ENCODE measurements around the gene CYB5B. TPM values are rescaled to one million over a fixed set of nuclear protein-coding genes. Genes with fewer than 3 reads are reported as not detected.
A peak's percentile ranks its signal among the peaks of the same experiment; 100 is the strongest.

Gene CYB5B
- total RNA-seq, 1 donor from 2014 or later: 27.7 TPM

GRCh38 chr16:69395859-69396186, 28.6 kb upstream of the CYB5B start:
- Histone ChIP-seq H3K4me1 (ENCODE audit: control insufficient read depth in 3 of 3, insufficient read depth in 3 of 3, low read length in 3 of 3) (peaks cover 13 to 26% (median 23%) of the 10 kb centered on the region in 3 donors), H3K27ac (ENCODE audit: low read depth, low read length) (peak overlapping the region; percentile 73), H3K36me3 (ENCODE audit: control insufficient read depth in 3 of 3, insufficient read depth in 3 of 3, low read length in 3 of 3) (no peaks in the 10 kb centered on the region), H3K9ac (ENCODE audit: low read depth in 1 of 3, low read length in 3 of 3) (peak overlapping the region in 1 of 3 donors; percentile 74), H3K4me3 (ENCODE audit: low read length in 3 of 3) (no peak overlapping the region), H3K27me3 (ENCODE audit: control insufficient read depth in 3 of 3, insufficient read depth in 3 of 3, low read length in 3 of 3) (no peaks in the 10 kb centered on the region), H3K9me3 (ENCODE audit: control insufficient read depth in 3 of 3, low read length in 3 of 3) (no peaks in the 10 kb centered on the region)

- Histone ChIP-seq H3K27ac (ENCODE audit: low read depth, low read length) (peak overlapping the region; percentile 73), H3K36me3 (ENCODE audit: control insufficient read depth in 3 of 3, insufficient read depth in 3 of 3, low read length in 3 of 3) (no peaks in the 10 kb centered on the region), H3K4me1 (ENCODE audit: control insufficient read depth in 3 of 3, insufficient read depth in 3 of 3, low read length in 3 of 3) (peaks cover 13 to 26% (median 23%) of the 10 kb centered on the region in 3 donors), H3K9me3 (ENCODE audit: control insufficient read depth in 3 of 3, low read length in 3 of 3) (no peaks in the 10 kb centered on the region), H3K4me3 (ENCODE audit: low read length in 3 of 3) (peak overlapping the region; percentile 2 to 41 (median 27)), H3K27me3 (ENCODE audit: control insufficient read depth in 3 of 3, insufficient read depth in 3 of 3, low read length in 3 of 3) (no peaks in the 10 kb centered on the region), H3K9ac (ENCODE audit: low read depth in 1 of 3, low read length in 3 of 3) (peak overlapping the region; percentile 14 to 74 (median 36))
Observed at GRCh38 chr16:69396187-69397061, 28.0 kb upstream of the CYB5B start.

GRCh38 chr16:69397821-69398521, 26.4 kb upstream of the CYB5B start:
- Histone ChIP-seq H3K27me3 (ENCODE audit: control insufficient read depth in 3 of 3, insufficient read depth in 3 of 3, low read length in 3 of 3) (no peaks in the 10 kb centered on the region), H3K36me3 (ENCODE audit: control insufficient read depth in 3 of 3, insufficient read depth in 3 of 3, low read length in 3 of 3) (no peaks in the 10 kb centered on the region), H3K4me1 (ENCODE audit: control insufficient read depth in 3 of 3, insufficient read depth in 3 of 3, low read length in 3 of 3) (peaks cover 13 to 26% (median 23%) of the 10 kb centered on the region in 3 donors), H3K9ac (ENCODE audit: low read depth in 1 of 3, low read length in 3 of 3) (peak overlapping the region in 2 of 3 donors; percentile 6 to 74), H3K9me3 (ENCODE audit: control insufficient read depth in 3 of 3, low read length in 3 of 3) (no peaks in the 10 kb centered on the region), H3K4me3 (ENCODE audit: low read length in 3 of 3) (peak overlapping the region in 1 of 3 donors; percentile 52), H3K27ac (ENCODE audit: low read depth, low read length) (peak overlapping the region; percentile 39)

- Histone ChIP-seq H3K36me3 (ENCODE audit: control insufficient read depth in 3 of 3, insufficient read depth in 3 of 3, low read length in 3 of 3) (no peaks in the 10 kb centered on the region), H3K27me3 (ENCODE audit: control insufficient read depth in 3 of 3, insufficient read depth in 3 of 3, low read length in 3 of 3) (no peaks in the 10 kb centered on the region), H3K4me1 (ENCODE audit: control insufficient read depth in 3 of 3, insufficient read depth in 3 of 3, low read length in 3 of 3) (peaks cover 20 to 27% (median 26%) of the 10 kb centered on the region in 3 donors), H3K4me3 (ENCODE audit: low read length in 3 of 3) (no peak overlapping the region), H3K9me3 (ENCODE audit: control insufficient read depth in 3 of 3, low read length in 3 of 3) (no peaks in the 10 kb centered on the region), H3K9ac (ENCODE audit: low read depth in 1 of 3, low read length in 3 of 3) (no peak overlapping the region), H3K27ac (ENCODE audit: low read depth, low read length) (no peak overlapping the region)
Observed at GRCh38 chr16:69399361-69399760, 25.1 kb upstream of the CYB5B start.

- Histone ChIP-seq H3K9ac (ENCODE audit: low read depth in 1 of 3, low read length in 3 of 3) (no peak overlapping the region), H3K4me1 (ENCODE audit: control insufficient read depth in 3 of 3, insufficient read depth in 3 of 3, low read length in 3 of 3) (peaks cover 18 to 25% (median 21%) of the 10 kb centered on the region in 3 donors), H3K27ac (ENCODE audit: low read depth, low read length) (no peak overlapping the region), H3K36me3 (ENCODE audit: control insufficient read depth in 3 of 3, insufficient read depth in 3 of 3, low read length in 3 of 3) (no peaks in the 10 kb centered on the region), H3K27me3 (ENCODE audit: control insufficient read depth in 3 of 3, insufficient read depth in 3 of 3, low read length in 3 of 3) (no peaks in the 10 kb centered on the region), H3K4me3 (ENCODE audit: low read length in 3 of 3) (no peak overlapping the region), H3K9me3 (ENCODE audit: control insufficient read depth in 3 of 3, low read length in 3 of 3) (no peaks in the 10 kb centered on the region)
Observed at GRCh38 chr16:69402439-69402838, 22.0 kb upstream of the CYB5B start.

- Histone ChIP-seq H3K4me3 (ENCODE audit: low read length in 3 of 3) (peak overlapping the region; percentile 8 to 33 (median 10)), H3K9ac (ENCODE audit: low read depth in 1 of 3, low read length in 3 of 3) (peak overlapping the region; percentile 16 to 51 (median 18)), H3K27ac (ENCODE audit: low read depth, low read length) (peak overlapping the region; percentile 28)
Observed at GRCh38 chr16:69404275-69404805, 20.1 kb upstream of the CYB5B start.

GRCh38 chr16:69405326-69405725, 19.1 kb upstream of the CYB5B start:
- no peak overlapping the region for H3K9ac ChIP-seq (ENCODE audit: low read depth in 1 of 3, low read length in 3 of 3)
- no peaks in the 10 kb centered on the region for H3K36me3 ChIP-seq (ENCODE audit: control insufficient read depth in 3 of 3, insufficient read depth in 3 of 3, low read length in 3 of 3)
- H3K9me3 ChIP-seq (ENCODE audit: control insufficient read depth in 3 of 3, low read length in 3 of 3): no peaks in the 10 kb centered on the region
- H3K27ac ChIP-seq (ENCODE audit: low read depth, low read length): no peak overlapping the region
- H3K4me3 ChIP-seq (ENCODE audit: low read length in 3 of 3): no peak overlapping the region
- H3K27me3 ChIP-seq (ENCODE audit: control insufficient read depth in 3 of 3, insufficient read depth in 3 of 3, low read length in 3 of 3): no peaks in the 10 kb centered on the region
- peaks cover 12 to 16% (median 12%) of the 10 kb centered on the region in 3 donors for H3K4me1 ChIP-seq (ENCODE audit: control insufficient read depth in 3 of 3, insufficient read depth in 3 of 3, low read length in 3 of 3)

More at GRCh38 chr16:69404275-69404805, 20.1 kb upstream of the CYB5B start:
- Histone ChIP-seq H3K27me3 (ENCODE audit: control insufficient read depth in 3 of 3, insufficient read depth in 3 of 3, low read length in 3 of 3) (no peaks in the 10 kb centered on the region), H3K4me1 (ENCODE audit: control insufficient read depth in 3 of 3, insufficient read depth in 3 of 3, low read length in 3 of 3) (peaks cover 12 to 16% (median 13%) of the 10 kb centered on the region in 3 donors), H3K36me3 (ENCODE audit: control insufficient read depth in 3 of 3, insufficient read depth in 3 of 3, low read length in 3 of 3) (no peaks in the 10 kb centered on the region), H3K9me3 (ENCODE audit: control insufficient read depth in 3 of 3, low read length in 3 of 3) (no peaks in the 10 kb centered on the region)

- Histone ChIP-seq H3K27me3 (ENCODE audit: control insufficient read depth in 3 of 3, insufficient read depth in 3 of 3, low read length in 3 of 3) (no peaks in the 10 kb centered on the region), H3K27ac (ENCODE audit: low read depth, low read length) (no peak overlapping the region), H3K36me3 (ENCODE audit: control insufficient read depth in 3 of 3, insufficient read depth in 3 of 3, low read length in 3 of 3) (no peaks in the 10 kb centered on the region), H3K4me3 (ENCODE audit: low read length in 3 of 3) (no peak overlapping the region), H3K4me1 (ENCODE audit: control insufficient read depth in 3 of 3, insufficient read depth in 3 of 3, low read length in 3 of 3) (peaks cover 12 to 16% (median 12%) of the 10 kb centered on the region in 3 donors), H3K9ac (ENCODE audit: low read depth in 1 of 3, low read length in 3 of 3) (no peak overlapping the region), H3K9me3 (ENCODE audit: control insufficient read depth in 3 of 3, low read length in 3 of 3) (no peaks in the 10 kb centered on the region)
Observed at GRCh38 chr16:69405757-69406156, 18.7 kb upstream of the CYB5B start.

GRCh38 chr16:69406780-69407331, 17.6 kb upstream of the CYB5B start:
- H3K27me3 ChIP-seq (ENCODE audit: control insufficient read depth in 3 of 3, insufficient read depth in 3 of 3, low read length in 3 of 3): no peaks in the 10 kb centered on the region
- H3K27ac ChIP-seq (ENCODE audit: low read depth, low read length): no peak overlapping the region
- no peaks in the 10 kb centered on the region for H3K36me3 ChIP-seq (ENCODE audit: control insufficient read depth in 3 of 3, insufficient read depth in 3 of 3, low read length in 3 of 3)
- H3K4me3 ChIP-seq (ENCODE audit: low read length in 3 of 3): no peak overlapping the region
- peaks cover 12 to 16% (median 12%) of the 10 kb centered on the region in 3 donors for H3K4me1 ChIP-seq (ENCODE audit: control insufficient read depth in 3 of 3, insufficient read depth in 3 of 3, low read length in 3 of 3)
- no peak overlapping the region for H3K9ac ChIP-seq (ENCODE audit: low read depth in 1 of 3, low read length in 3 of 3)
- H3K9me3 ChIP-seq (ENCODE audit: control insufficient read depth in 3 of 3, low read length in 3 of 3): no peaks in the 10 kb centered on the region

All from skeletal muscle tissue (tissue), 4 donors.